ENCODE measurements around the gene SMURF1.

- no peak for TF ChIP-seq CTCF (IDR thresholded peaks at IDR 0.05)
- no peak for TF ChIP-seq POLR2A (IDR thresholded peaks at IDR 0.05)
These were observed 421 bp downstream of the SMURF1 start for GRCh38 chr7:99143521-99143852.

All from body of pancreas (tissue), 4 donors.